Amygdala (tissue), 56 donors: ENCODE data around the gene PABPN1L.

Experiments used
- DNase-seq, 56 donors: peaks; one replicate each; lab custom pipeline; 2025; lab: John Stamatoyannopoulos, UW

The PABPN1L gene

GRCh38 chr16:88866151-88866920, at the start of gene PABPN1L:
TSS of gene PABPN1L (minus strand) at chr16:88866660. CDS start at chr16:88866606, 54 bp downstream.
- DNase-seq = no peak

GRCh38 chr16:88915639-88916327, 49.3 kb upstream of the PABPN1L start:
- no peak for DNase-seq

- DNase-seq = peak in 1 of 56 donors; percentile 9
These were observed 48.4 kb upstream of the PABPN1L start for GRCh38 chr16:88914750-88915368.

- DNase-seq = no peak
These were observed 47.4 kb upstream of the PABPN1L start for GRCh38 chr16:88913870-88914269.

GRCh38 chr16:88913001-88913612, 46.6 kb upstream of the PABPN1L start:
- no peak for DNase-seq

- DNase-seq = no peak
These were observed 46.1 kb upstream of the PABPN1L start for GRCh38 chr16:88912556-88912955.

- DNase-seq = no peak
These were observed 45.5 kb upstream of the PABPN1L start for GRCh38 chr16:88911946-88912310.

- peak in 1 of 56 donors; percentile 51 for DNase-seq
These were observed 44.9 kb upstream of the PABPN1L start for GRCh38 chr16:88911136-88911945.

GRCh38 chr16:88910284-88911135, 44.0 kb upstream of the PABPN1L start:
- DNase-seq = no peak

GRCh38 chr16:88909431-88910210, 43.2 kb upstream of the PABPN1L start:
- no peak for DNase-seq

GRCh38 chr16:88908307-88908706, 41.8 kb upstream of the PABPN1L start:
- no peak for DNase-seq

- DNase-seq = no peak
These were observed 41.3 kb upstream of the PABPN1L start for GRCh38 chr16:88907768-88908167.

- no peak for DNase-seq
These were observed 40.2 kb upstream of the PABPN1L start for GRCh38 chr16:88906535-88907105.

- DNase-seq = no peak
These were observed 39.6 kb upstream of the PABPN1L start for GRCh38 chr16:88906020-88906419.

GRCh38 chr16:88905563-88905962, 39.1 kb upstream of the PABPN1L start:
- DNase-seq = peak in 1 of 56 donors; percentile 22

- DNase-seq = no peak
These were observed 38.4 kb upstream of the PABPN1L start for GRCh38 chr16:88904676-88905365.

GRCh38 chr16:88903267-88903666, 36.8 kb upstream of the PABPN1L start:
- no peak for DNase-seq

- no peak for DNase-seq
These were observed 36.3 kb upstream of the PABPN1L start for GRCh38 chr16:88902744-88903143.
